Progenitor cell of endocrine pancreas (in vitro differentiated cells): Measurements from ENCODE around the gene PITPNC1. TPM values are rescaled to one million over a fixed set of nuclear protein-coding genes. Genes with fewer than 3 reads are reported as not detected.
A peak's percentile ranks its signal among the peaks of the same experiment; 100 is the strongest.

Source experiments
- DNase-seq: peaks from one replicate; pipeline ENCODE4 v3.0.0; 2021; ENCODE audit warnings: low spot score; ENCODE audit not compliant: unreplicated experiment
- H3K27ac Mint-ChIP-seq: 2 replicates; pipeline ENCODE4 v1.8.0; 2021; ENCODE audit warnings: mild to moderate bottlenecking, moderate library complexity, mixed read lengths
- H3K27me3 Mint-ChIP-seq: 2 replicates; pipeline ENCODE4 v1.8.0; 2021; ENCODE audit warnings: mixed read lengths
- H3K36me3 Mint-ChIP-seq: 2 replicates; pipeline ENCODE4 v1.8.0; 2022; ENCODE audit warnings: mixed read lengths; ENCODE audit not compliant: insufficient read depth
- H3K4me1 Mint-ChIP-seq: 2 replicates; pipeline ENCODE4 v1.8.0; 2021; ENCODE audit warnings: low read depth, mixed read lengths
- H3K4me3 Mint-ChIP-seq: 2 replicates; pipeline ENCODE4 v1.8.0; 2021; ENCODE audit warnings: low read depth, mild to moderate bottlenecking, moderate library complexity, mixed read lengths
- H3K9me3 Mint-ChIP-seq: 2 replicates; pipeline ENCODE4 v1.8.0; 2021; ENCODE audit warnings: low read depth, mixed read lengths
- total RNA-seq: library from RNA; stranded (reverse); gene quantifications from 2 replicates; pipeline ENCODE4 v1.2.1, GENCODE V29; 2021
- TF ChIP-seq, protein P1 (sequence below): fragments of 200-600 bp; sonication (generic); IDR thresholded peaks from one replicate; pipeline ENCODE4 v1.5.0; 2021; ENCODE audit warnings: antibody characterized with exemption, mild to moderate bottlenecking; ENCODE audit not compliant: unreplicated experiment

PITPNC1 gene
- total RNA-seq, 1 donor from 2014 or later: 53.2 TPM

DNA sequence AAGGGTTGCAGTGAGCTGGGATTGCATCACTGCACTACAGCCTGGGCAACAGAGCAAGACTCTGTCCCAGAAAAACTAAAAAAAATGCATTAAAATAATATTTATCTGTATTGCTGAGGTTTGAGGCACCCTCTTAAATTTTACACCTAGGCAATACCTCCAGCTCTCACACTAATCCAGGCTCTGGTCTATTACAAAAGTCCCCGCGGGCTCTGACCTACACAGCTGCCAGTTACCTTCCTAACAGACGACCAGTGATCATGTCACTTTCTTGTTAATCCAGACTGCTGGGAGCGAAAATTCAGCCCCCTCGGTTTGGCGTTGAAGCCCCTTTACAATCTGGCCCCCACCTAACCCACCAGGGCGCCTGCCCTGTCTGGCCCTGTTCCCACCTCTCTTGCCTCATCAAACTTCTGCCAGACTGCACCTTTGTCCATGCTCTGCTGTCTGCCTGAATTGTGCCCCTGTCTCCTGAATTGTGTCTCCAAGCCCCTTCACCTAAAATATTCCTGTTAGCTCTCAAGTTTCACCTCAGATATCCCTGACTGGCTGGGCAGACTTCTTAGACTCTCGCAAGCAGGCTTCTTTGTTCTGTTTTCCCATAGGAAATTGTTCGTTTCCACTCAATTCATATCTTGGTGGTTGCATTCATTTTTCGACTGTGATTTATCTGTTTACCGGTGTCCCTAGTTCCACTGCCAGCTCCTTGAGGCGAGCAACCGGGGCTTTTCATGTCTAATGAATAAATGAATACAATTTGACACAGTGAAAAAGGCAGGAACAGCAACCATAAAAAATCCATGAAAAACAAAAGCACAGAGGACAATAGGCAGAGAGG, 65.9 kb downstream of the PITPNC1 start:
- TF ChIP-seq, protein P1, sequence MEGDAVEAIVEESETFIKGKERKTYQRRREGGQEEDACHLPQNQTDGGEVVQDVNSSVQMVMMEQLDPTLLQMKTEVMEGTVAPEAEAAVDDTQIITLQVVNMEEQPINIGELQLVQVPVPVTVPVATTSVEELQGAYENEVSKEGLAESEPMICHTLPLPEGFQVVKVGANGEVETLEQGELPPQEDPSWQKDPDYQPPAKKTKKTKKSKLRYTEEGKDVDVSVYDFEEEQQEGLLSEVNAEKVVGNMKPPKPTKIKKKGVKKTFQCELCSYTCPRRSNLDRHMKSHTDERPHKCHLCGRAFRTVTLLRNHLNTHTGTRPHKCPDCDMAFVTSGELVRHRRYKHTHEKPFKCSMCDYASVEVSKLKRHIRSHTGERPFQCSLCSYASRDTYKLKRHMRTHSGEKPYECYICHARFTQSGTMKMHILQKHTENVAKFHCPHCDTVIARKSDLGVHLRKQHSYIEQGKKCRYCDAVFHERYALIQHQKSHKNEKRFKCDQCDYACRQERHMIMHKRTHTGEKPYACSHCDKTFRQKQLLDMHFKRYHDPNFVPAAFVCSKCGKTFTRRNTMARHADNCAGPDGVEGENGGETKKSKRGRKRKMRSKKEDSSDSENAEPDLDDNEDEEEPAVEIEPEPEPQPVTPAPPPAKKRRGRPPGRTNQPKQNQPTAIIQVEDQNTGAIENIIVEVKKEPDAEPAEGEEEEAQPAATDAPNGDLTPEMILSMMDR: no peak
- Mint-ChIP-seq H3K27me3 (no peaks in the 10 kb centered on the region), H3K4me3 (peak overlapping the region; percentile 2), H3K4me1 (peaks cover 27% of the 10 kb centered on the region), H3K9me3 (no peaks in the 10 kb centered on the region), H3K27ac (peak overlapping the region; percentile 91), H3K36me3 (no peaks in the 10 kb centered on the region)
- DNase-seq: no peak

DNA sequence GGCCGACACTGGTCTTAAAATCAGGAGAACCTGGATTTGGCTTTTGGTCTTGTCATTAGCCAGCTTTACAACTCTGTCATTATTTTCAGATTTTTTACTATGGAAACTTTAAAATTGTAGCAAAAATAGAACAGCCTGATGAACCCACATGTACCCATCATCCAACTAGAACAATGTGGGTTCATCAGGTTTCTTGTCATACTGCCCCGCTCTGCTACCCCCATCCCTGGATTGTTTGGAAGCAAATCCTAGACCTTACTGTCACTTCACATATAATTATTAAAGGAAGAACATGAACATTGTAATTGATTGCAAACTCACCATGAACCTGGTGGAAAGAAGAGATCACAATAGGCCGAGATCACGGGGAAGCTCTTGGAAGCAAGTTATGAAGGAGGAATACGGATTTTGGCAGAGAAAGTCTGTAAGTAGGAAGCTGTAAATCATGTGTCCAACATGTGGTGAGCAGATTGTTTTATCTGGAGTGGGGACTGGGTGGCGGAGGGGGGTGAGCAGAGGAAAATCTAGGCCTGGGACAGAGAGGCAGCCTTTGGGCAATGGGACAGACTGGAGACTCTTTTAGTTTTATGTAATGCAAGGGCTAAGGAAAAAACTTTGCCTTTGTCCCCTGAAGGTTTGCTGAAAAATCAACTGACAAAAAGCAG, 67.0 kb downstream of the PITPNC1 start:
- Mint-ChIP-seq H3K27me3 (no peaks in the 10 kb centered on the region), H3K9me3 (no peaks in the 10 kb centered on the region), H3K4me1 (peaks cover 32% of the 10 kb centered on the region), H3K36me3 (peaks cover 6% of the 10 kb centered on the region), H3K27ac (no peak overlapping the region), H3K4me3 (no peak overlapping the region)
- DNase-seq: no peak
- TF ChIP-seq, protein P1: no peak

DNA sequence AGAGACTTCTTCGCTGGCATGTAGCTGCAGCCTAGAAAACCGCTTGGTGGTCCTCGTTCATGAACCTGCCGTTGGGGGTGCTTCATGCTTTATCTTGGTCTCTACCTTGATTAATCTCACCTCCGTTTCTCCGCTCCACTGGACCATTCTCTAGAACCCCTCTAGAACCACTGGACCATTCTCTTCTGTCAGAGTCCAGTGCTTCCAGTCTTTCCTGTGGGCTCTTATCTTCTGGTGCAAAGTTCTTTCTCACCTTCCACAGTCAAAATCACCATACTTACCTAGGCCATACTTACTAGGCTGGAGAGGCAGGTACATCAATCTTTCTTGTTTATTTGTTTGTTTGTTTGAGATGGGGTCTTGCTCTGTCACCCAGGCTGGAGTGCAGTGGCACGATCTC, 71.4 kb downstream of the PITPNC1 start:
- Mint-ChIP-seq H3K27ac (peak overlapping the region; percentile 19), H3K4me1 (peaks cover 36% of the 10 kb centered on the region), H3K36me3 (peaks cover 7% of the 10 kb centered on the region), H3K4me3 (no peak overlapping the region), H3K27me3 (no peaks in the 10 kb centered on the region), H3K9me3 (no peaks in the 10 kb centered on the region)
- TF ChIP-seq, protein P1: no peak
- no peak for DNase-seq

DNA sequence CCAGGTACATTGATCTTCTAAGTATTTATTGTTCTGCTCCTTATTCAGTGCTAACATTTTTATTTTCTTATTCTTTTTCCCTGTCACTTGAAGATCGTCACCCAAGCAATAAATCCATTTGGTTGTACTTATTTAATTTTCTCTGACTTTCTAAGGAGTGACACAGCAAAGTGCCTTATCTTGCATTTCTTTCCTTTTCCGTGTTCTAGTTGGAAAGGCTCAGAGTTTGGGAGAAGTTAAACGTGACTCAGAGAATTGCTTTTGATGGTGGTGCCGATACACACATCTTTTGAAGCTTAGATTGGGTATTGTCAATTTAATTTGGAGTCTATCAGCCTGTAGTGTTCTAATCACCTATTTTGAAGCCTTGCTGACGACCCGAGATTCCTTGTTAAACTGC, 72.0 kb downstream of the PITPNC1 start:
- peaks cover 35% of the 10 kb centered on the region for H3K4me1 Mint-ChIP-seq
- peak overlapping the region; percentile 19 for H3K27ac Mint-ChIP-seq
- H3K27me3 Mint-ChIP-seq: no peaks in the 10 kb centered on the region
- DNase-seq: no peak
- no peaks in the 10 kb centered on the region for H3K9me3 Mint-ChIP-seq
- H3K4me3 Mint-ChIP-seq: no peak overlapping the region
- H3K36me3 Mint-ChIP-seq: peaks cover 7% of the 10 kb centered on the region
- TF ChIP-seq, protein P1: no peak

DNA sequence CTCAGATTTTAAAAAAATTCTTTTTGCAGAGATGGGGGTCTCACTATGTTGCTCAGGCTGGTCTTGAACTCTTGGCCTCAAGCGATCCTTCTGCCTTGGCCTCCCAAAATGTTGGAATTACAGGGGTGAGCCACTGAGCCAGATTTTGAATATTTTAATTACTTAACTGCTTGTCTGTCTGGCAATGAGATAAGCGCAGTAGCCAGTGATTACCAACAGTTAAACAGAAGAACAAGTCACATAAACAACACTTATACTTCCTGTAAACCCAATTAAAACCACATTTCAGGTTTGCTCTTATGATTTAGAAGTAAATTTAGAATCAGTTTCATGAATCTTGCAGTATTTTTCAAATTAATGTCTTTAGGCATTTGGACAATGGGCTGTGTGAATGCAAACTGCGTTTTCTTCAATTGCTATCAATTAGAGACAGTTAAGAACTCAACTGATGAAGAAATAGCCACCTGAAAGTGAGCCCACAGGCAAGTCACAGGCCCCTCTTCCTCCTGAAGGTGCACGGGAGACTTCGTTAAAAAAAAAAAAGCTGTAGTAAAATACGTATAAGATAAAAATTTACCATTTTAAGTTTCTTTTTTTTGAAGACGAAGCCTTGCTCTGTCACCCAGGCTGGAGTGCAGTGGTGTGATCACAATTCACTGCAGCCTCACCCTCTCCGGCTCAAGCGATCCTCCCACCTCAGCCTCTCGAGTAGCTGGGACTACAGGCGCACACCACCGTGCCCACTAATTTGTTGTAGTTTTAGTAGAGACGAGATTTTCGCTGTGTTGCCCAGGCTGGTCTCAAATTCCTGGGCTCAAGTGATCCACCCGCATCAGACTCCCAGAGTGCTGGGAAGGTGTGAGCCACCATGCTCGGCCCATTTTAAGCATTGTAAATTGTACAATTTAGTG, 73.0 kb downstream of the PITPNC1 start:
- H3K4me1 Mint-ChIP-seq: peaks cover 32% of the 10 kb centered on the region
- DNase-seq: no peak
- no peaks in the 10 kb centered on the region for H3K27me3 Mint-ChIP-seq
- no peak overlapping the region for H3K4me3 Mint-ChIP-seq
- H3K9me3 Mint-ChIP-seq: no peaks in the 10 kb centered on the region
- peaks cover 7% of the 10 kb centered on the region for H3K36me3 Mint-ChIP-seq
- H3K27ac Mint-ChIP-seq: peak overlapping the region; percentile 80
- TF ChIP-seq, protein P1: no peak
